ENCODE results near the gene ASXL3.

The ASXL3 gene

GRCh38 chr18:33665187-33665586 is 87.2 kb downstream of the ASXL3 start:
- DNase-seq = no peak

- DNase-seq = no peak
Observed at GRCh38 chr18:33665641-33666040, 87.6 kb downstream of the ASXL3 start.

- no peak for DNase-seq
Observed at GRCh38 chr18:33666915-33667314, 88.9 kb downstream of the ASXL3 start.

GRCh38 chr18:33669589-33669988 is 91.6 kb downstream of the ASXL3 start:
- DNase-seq = no peak

GRCh38 chr18:33670029-33670428 is 92.0 kb downstream of the ASXL3 start:
- DNase-seq = no peak

GRCh38 chr18:33673689-33674088 is 95.7 kb downstream of the ASXL3 start:
- no peak for DNase-seq

- no peak for DNase-seq
Observed at GRCh38 chr18:33676593-33676992, 98.6 kb downstream of the ASXL3 start.

GRCh38 chr18:33677891-33678290 is 99.9 kb downstream of the ASXL3 start:
- no peak for DNase-seq

GRCh38 chr18:33682436-33682835 is 104.4 kb downstream of the ASXL3 start:
- DNase-seq = no peak

GRCh38 chr18:33694593-33694992 is 116.6 kb downstream of the ASXL3 start:
- DNase-seq = no peak

- no peak for DNase-seq
Observed at GRCh38 chr18:33696332-33697162, 118.5 kb downstream of the ASXL3 start.

- no peak for DNase-seq
Observed at GRCh38 chr18:33697498-33697897, 119.5 kb downstream of the ASXL3 start.

GRCh38 chr18:33699372-33699771 is 121.4 kb downstream of the ASXL3 start:
- DNase-seq = no peak

- no peak for DNase-seq
Observed at GRCh38 chr18:33700513-33700976, 122.5 kb downstream of the ASXL3 start.

GRCh38 chr18:33702625-33703024 is 124.6 kb downstream of the ASXL3 start:
- no peak for DNase-seq

- no peak for DNase-seq
Observed at GRCh38 chr18:33706391-33706790, 128.4 kb downstream of the ASXL3 start.

GRCh38 chr18:33708876-33709275 is 130.9 kb downstream of the ASXL3 start:
- DNase-seq = no peak

GRCh38 chr18:33710269-33710668 is 132.2 kb downstream of the ASXL3 start:
- no peak for DNase-seq

GRCh38 chr18:33711514-33711913 is 133.5 kb downstream of the ASXL3 start:
- DNase-seq = no peak

GRCh38 chr18:33712719-33713118 is 134.7 kb downstream of the ASXL3 start:
- DNase-seq = no peak

- DNase-seq = no peak
Observed at GRCh38 chr18:33716061-33716683, 138.2 kb downstream of the ASXL3 start.

- no peak for DNase-seq
Observed at GRCh38 chr18:33717339-33717738, 139.3 kb downstream of the ASXL3 start.

GRCh38 chr18:33720133-33720532 is 142.1 kb downstream of the ASXL3 start:
- DNase-seq = no peak

- no peak for DNase-seq
Observed at GRCh38 chr18:33729556-33729955, 151.5 kb downstream of the ASXL3 start.
